ENCODE results near the gene C1orf21. TPM values are rescaled to one million over a fixed set of nuclear protein-coding genes. Genes with fewer than 3 reads are reported as not detected.

Gene C1orf21
- total RNA-seq, 1 donor from 2014 or later, result 15.6 TPM

DNA sequence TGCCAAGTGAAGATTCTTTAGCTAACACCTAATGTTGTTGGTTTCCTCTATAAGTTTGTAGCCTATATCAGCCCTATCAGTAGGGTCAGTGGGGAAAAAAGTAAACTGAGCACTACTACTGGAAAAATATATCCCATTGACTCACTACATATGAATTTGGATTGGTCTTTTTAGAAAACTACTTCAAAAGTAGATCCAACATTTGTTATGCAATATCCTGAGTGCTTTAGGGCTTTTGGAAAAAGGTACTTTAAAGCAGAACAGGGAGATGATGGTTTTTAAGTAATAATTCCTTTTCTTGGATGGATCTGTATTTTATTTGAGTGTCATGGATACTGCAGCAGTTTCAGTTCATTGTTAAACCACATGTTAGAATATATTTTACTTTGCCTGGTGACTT lies 7.1 kb downstream of the C1orf21 start:
- no peaks in the 10 kb centered on the region for H3K9me3 Mint-ChIP-seq (ENCODE audit: low read depth)
- no peaks in the 10 kb centered on the region for H3K27me3 Mint-ChIP-seq (ENCODE audit: low read depth)
- H3K27ac Mint-ChIP-seq (ENCODE audit: unreplicated experiment), result no peak overlapping the region
- no peak overlapping the region for H3K4me3 Mint-ChIP-seq (ENCODE audit: unreplicated experiment)
- DNase-seq (ENCODE audit: low spot score), result no peak
- H3K36me3 Mint-ChIP-seq (ENCODE audit: low read depth), result no peaks in the 10 kb centered on the region
- TF ChIP-seq, protein P1, sequence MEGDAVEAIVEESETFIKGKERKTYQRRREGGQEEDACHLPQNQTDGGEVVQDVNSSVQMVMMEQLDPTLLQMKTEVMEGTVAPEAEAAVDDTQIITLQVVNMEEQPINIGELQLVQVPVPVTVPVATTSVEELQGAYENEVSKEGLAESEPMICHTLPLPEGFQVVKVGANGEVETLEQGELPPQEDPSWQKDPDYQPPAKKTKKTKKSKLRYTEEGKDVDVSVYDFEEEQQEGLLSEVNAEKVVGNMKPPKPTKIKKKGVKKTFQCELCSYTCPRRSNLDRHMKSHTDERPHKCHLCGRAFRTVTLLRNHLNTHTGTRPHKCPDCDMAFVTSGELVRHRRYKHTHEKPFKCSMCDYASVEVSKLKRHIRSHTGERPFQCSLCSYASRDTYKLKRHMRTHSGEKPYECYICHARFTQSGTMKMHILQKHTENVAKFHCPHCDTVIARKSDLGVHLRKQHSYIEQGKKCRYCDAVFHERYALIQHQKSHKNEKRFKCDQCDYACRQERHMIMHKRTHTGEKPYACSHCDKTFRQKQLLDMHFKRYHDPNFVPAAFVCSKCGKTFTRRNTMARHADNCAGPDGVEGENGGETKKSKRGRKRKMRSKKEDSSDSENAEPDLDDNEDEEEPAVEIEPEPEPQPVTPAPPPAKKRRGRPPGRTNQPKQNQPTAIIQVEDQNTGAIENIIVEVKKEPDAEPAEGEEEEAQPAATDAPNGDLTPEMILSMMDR (IDR thresholded peaks at IDR 0.05), result no peak
- peaks cover 22% of the 10 kb centered on the region for H3K4me1 Mint-ChIP-seq (ENCODE audit: low read depth)

DNA sequence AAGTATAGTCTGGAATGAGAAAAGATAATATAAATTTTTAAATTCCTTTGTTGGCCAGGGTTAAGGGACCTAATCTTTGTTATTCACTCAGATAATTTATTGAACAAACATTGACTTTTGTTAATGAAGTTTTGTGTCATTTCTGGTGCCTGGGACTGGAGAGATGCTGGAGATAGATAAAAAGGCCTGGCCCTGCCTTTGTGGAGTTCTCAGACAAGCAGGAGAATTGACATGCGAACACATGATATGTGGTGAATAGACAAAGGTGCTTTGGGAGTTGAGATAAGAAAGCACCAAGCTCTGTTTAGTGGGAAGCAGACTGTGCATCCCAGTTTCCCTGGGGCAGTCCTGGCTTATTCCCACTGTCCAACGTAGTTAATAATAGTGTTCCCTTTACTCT lies 8.5 kb downstream of the C1orf21 start:
- DNase-seq (ENCODE audit: low spot score), result no peak
- Mint-ChIP-seq H3K36me3 (ENCODE audit: low read depth) (no peaks in the 10 kb centered on the region), H3K27ac (ENCODE audit: unreplicated experiment) (no peak overlapping the region), H3K4me1 (ENCODE audit: low read depth) (peaks cover 16% of the 10 kb centered on the region), H3K9me3 (ENCODE audit: low read depth) (no peaks in the 10 kb centered on the region), H3K4me3 (ENCODE audit: unreplicated experiment) (no peak overlapping the region), H3K27me3 (ENCODE audit: low read depth) (no peaks in the 10 kb centered on the region)
- TF ChIP-seq, protein P1 (IDR thresholded peaks at IDR 0.05), result no peak

DNA sequence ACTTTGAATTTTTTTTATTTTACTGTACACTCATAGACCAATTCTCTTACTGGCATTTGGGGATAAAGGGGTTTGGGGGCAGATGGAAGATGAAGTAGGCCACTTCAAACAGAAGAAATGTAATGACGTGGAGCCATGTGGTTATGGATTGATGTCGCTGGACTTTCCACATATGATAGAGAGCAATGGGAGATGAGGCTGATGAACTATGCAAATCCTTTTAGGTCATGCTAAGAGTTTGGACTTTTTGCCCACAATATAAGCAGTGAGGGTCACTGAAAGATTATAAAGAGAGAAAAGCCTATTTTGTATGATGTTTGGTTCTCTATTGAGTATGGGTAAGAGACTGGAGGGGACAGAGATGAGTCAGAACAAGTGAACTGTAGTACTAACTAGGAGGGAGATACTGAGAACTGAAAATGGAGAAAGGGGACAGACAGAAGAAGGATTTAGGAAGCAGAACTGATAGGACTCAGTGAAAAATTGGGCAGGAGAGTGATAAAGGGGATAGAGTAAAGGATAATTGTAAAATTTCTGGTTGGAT lies 9.2 kb downstream of the C1orf21 start:
- no peaks in the 10 kb centered on the region for H3K27me3 Mint-ChIP-seq (ENCODE audit: low read depth)
- H3K27ac Mint-ChIP-seq (ENCODE audit: unreplicated experiment), result no peak overlapping the region
- H3K4me1 Mint-ChIP-seq (ENCODE audit: low read depth), result peaks cover 16% of the 10 kb centered on the region
- no peaks in the 10 kb centered on the region for H3K9me3 Mint-ChIP-seq (ENCODE audit: low read depth)
- no peaks in the 10 kb centered on the region for H3K36me3 Mint-ChIP-seq (ENCODE audit: low read depth)
- no peak for DNase-seq (ENCODE audit: low spot score)
- no peak overlapping the region for H3K4me3 Mint-ChIP-seq (ENCODE audit: unreplicated experiment)
- TF ChIP-seq, protein P1 (IDR thresholded peaks at IDR 0.05), result no peak

DNA sequence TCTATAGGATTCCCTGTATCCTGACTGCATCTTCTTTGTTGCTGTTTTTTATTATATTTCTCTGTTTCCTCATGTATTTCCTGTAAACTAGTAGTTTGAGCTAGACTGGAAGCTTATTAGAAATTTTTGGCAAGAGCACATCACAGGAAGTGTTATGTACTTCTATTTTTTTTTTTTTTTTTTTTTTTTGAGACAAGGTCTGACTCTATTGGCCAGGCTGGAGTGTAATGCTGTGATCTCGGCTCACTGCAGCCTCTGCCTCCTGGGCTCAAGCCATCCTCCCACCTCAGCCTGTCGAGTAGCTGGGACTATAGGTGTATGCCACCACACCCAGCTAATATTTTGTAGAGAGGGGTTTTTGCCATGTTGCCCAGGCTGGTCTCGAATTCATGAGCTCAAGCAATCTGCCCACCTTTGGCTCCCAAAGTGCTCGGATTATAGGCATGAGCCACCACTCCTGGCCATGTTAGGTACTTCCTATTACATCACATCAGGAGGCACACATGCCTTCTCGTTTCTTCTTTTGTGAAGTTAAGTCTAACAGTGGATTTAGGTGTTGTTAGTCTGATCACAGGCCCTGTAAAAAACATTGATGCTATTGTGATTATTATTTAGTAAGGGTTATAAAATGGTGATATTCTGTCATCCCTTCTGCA lies 12.5 kb downstream of the C1orf21 start:
- Mint-ChIP-seq H3K36me3 (ENCODE audit: low read depth) (no peaks in the 10 kb centered on the region), H3K27ac (ENCODE audit: unreplicated experiment) (no peak overlapping the region), H3K4me1 (ENCODE audit: low read depth) (peaks cover under 1% of the 10 kb centered on the region), H3K4me3 (ENCODE audit: unreplicated experiment) (no peak overlapping the region), H3K9me3 (ENCODE audit: low read depth) (no peaks in the 10 kb centered on the region), H3K27me3 (ENCODE audit: low read depth) (no peaks in the 10 kb centered on the region)
- TF ChIP-seq, protein P1 (IDR thresholded peaks at IDR 0.05), result no peak
- DNase-seq (ENCODE audit: low spot score), result no peak

DNA sequence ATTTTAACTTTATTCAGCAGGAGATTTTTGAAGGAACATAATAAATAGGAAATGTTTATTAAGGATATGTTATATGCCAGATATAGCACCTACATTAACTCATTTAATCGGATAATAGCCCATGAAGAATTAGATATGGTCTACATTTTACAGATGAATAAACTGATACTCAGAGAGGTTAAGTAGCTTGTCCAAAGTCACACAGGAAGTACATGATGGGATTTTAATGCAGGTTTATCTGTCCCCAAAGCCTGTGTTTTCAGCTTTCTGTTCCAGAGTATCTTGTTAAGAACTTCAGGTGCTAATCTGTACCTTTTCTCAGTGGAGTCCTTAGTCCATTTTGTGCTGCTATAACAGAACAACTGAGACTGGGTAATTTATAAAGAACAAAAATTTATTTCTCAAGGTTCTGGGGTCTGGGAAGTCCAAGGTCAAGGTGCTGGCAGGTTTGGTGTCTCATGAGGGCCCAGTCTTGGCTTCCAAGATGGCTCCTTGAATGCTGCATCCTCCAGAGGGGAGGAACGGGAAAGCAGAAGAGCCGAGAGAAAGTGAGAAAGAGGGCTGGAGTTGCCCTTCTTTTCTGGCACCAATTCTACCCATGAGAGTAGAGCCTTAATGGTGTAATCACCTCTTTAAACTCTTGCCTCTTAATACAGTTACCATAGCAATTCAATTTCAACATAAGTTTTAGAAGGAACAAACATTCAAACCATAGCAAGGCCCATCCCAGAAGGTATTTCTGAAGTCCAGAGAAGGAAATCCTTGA lies 17.3 kb downstream of the C1orf21 start:
- Mint-ChIP-seq H3K27ac (ENCODE audit: unreplicated experiment) (no peak overlapping the region), H3K4me3 (ENCODE audit: unreplicated experiment) (no peak overlapping the region), H3K9me3 (ENCODE audit: low read depth) (no peaks in the 10 kb centered on the region), H3K36me3 (ENCODE audit: low read depth) (no peaks in the 10 kb centered on the region), H3K4me1 (ENCODE audit: low read depth) (peaks cover 22% of the 10 kb centered on the region), H3K27me3 (ENCODE audit: low read depth) (no peaks in the 10 kb centered on the region)
- TF ChIP-seq, protein P1 (IDR thresholded peaks at IDR 0.05), result no peak
- no peak for DNase-seq (ENCODE audit: low spot score)
